GM19238 (cell line): Measurements from ENCODE around the gene NR0B2.

Experiments
- DNase-seq: peaks from one replicate; pipeline ENCODE4 v3.0.0; 2011; ENCODE audit warnings: low spot score; ENCODE audit not compliant: insufficient read length

NR0B2 gene

DNA sequence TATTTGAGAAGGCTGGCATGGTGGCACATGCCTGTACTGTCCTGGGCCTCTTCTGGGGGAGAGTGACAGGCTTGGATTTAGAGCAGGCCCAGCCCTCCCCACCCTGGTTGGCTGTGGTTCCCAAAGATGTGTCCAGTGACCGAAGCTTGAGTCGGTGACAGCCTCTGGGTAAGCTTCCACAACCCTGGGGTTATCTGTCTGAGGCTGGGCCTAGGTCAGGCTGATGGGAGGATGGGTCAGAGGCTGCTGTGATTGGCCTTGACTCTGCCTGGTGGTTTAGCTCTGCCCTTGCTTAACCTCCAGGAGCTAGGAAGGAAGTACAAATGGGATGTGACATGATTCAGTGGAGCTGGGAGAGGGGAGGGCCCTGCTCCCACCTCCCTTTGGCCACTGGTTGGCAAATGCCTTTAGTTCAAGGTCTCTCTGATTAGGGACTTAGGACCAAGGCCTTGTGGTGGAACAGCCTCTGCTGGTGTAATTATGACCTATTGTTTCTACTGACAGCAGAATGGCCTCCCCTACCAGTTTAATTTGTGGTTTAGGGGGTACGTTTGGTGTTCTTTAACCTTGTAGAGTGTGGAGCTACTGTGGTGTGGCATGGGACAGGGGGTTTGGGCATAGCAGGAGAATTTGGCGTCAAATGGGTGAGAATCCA, 24.4 kb upstream of the NR0B2 start:
- no peak for DNase-seq

DNA sequence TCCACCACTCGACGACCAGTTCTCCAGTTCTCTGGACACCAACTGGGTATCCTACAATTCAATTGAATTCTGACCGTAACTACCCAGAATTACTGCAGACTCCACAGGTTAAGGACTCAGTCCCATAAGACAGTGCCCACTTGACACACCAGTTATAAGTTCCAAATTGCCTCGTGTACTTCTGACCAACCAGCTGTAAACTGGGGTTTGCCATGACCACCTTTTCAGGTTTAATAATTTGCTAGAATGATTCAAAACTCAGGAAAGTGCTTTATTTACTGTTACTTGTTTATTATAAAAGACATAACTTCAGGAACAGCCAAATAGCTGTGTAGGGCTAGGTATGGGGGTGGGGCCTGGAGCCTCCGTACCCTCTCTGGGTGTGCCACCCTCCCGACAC, 23.0 kb upstream of the NR0B2 start:
- no peak for DNase-seq

DNA sequence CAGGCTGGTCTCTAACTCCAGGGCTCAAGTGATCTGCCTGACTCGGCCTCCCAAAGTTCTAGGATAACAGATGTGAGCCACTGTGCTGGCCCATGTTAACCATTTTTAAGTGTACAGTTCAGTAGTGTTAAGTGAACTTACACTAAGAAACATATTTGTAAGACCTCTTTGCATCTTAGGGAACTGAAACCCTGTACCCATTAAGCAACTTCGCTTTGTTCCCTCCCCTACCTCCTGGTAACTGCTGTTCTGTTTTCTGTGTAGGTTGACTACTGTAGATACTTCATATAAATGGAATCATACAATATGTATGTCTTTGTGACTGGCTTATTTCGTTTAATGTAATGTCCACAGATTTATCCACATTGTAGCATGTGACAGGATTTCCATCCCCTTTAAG, 18.8 kb upstream of the NR0B2 start:
- peak; percentile 37 for DNase-seq

- DNase-seq: no peak
These were observed 9.9 kb upstream of the NR0B2 start for GRCh38 chr1:26923711-26924110.

DNA sequence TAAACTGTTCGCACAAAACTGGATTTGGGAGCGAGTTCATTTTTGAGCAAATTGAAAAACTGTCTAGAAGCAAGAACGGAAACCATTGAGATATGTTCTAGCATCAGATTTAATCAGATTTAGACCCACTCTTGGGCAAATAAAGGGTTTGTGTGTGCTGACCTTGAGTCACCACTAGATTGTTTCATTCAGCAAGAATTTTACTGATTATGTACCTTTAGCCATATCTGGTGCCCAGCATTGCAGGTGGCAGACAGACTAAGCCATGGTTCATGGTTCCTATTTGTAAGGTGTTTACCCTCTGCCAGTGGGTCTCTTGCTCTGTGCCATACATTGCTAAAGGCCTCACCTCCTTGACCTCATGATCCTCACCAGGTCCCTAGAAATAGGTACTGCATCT, 9.1 kb upstream of the NR0B2 start:
- DNase-seq: no peak

GRCh38 chr1:26922431-26922729, 8.6 kb upstream of the NR0B2 start:
- DNase-seq: no peak

DNA sequence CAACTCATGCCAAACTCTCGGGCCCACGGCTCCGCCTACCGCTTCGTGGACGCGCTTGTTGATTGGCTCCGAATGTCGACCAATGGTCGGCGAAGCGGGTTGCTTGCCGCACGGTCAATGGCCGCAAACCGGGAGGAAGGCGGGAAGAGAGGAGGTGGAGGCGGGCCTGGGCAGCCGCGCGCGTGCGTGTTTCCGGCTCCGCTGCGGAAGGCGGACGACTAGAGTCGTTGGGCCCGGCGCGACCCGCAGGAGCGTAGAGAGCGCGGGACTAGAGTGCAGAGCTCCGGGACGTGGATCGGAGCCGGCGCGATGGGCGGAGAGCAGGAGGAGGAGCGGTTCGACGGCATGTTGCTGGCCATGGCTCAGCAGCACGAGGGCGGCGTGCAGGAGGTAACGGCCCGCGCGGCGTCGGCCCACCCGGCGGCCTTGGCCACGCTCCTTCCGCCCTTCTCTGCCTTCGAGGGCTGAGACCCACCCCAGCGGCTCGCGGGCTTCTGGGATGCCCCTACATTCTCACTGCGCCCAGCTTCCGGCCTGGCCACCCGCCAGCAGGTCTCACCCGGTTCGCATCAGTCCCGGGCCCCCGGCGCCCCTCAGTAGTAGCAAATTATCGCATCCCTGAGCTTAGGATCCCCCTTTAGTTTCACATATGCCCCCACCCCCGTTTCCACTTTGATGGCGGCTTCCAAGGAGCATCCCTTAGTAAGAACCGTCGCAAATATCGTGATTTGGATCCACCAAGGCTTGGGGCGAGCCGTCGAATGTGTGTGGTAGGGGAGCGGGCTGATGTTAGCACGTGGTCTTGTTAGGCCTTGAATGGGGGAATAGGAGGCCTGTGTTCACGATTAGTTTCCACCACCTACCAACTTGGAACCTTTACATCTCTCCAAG, 8.0 kb upstream of the NR0B2 start, which contains the start of gene NUDC:
Gene NUDC, plus strand, starts transcription at position 204 of the 891 bp plus-strand sequence. Its CDS starts 106 bp downstream, at position 310.
- peak; percentile 95 for DNase-seq

GRCh38 chr1:26921126-26921539, 7.4 kb upstream of the NR0B2 start:
- no peak for DNase-seq

DNA sequence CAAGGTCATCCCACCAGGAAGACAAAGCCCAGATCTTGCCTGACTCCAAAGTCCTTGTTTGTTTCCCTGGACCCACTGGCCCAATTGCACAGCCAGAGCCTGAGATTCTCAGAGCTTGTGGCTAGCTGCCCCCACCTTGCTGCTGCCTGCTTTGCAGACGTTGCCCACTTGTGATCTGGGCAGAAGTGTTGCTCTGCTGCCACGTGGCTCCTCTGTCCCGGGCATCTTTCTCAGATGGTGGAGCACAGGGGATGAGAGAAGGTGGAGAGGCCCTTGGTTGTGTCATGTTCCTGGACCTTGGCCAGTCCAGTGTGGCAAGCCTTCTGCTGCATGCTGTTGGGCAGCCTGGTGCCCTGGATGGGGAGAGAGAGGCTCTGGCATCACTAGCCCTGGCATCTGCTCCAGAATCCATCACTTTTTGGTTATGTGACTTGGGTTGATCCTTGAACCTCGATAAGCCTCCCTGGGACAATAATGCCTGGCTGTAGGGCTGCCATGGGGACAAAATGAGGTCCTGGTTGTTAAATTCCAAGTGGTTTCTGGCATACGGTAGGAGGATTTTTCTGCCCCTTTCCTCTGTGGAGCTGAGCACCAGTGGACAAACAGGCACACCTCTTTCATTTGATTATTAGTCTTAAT, 1.5 kb upstream of the NR0B2 start:
- DNase-seq: no peak

GRCh38 chr1:26913389-26913753, 404 bp downstream of the NR0B2 start:
- DNase-seq: no peak

- DNase-seq: no peak
These were observed 1.7 kb downstream of the NR0B2 start for GRCh38 chr1:26912147-26912490.

GRCh38 chr1:26911399-26912146, 2.2 kb downstream of the NR0B2 start:
- no peak for DNase-seq

- DNase-seq: no peak
These were observed 3.2 kb downstream of the NR0B2 start for GRCh38 chr1:26910343-26911160.

GRCh38 chr1:26909951-26910342, 3.8 kb downstream of the NR0B2 start:
- no peak for DNase-seq

- DNase-seq: no peak
These were observed 6.5 kb downstream of the NR0B2 start for GRCh38 chr1:26907071-26907917.

DNA sequence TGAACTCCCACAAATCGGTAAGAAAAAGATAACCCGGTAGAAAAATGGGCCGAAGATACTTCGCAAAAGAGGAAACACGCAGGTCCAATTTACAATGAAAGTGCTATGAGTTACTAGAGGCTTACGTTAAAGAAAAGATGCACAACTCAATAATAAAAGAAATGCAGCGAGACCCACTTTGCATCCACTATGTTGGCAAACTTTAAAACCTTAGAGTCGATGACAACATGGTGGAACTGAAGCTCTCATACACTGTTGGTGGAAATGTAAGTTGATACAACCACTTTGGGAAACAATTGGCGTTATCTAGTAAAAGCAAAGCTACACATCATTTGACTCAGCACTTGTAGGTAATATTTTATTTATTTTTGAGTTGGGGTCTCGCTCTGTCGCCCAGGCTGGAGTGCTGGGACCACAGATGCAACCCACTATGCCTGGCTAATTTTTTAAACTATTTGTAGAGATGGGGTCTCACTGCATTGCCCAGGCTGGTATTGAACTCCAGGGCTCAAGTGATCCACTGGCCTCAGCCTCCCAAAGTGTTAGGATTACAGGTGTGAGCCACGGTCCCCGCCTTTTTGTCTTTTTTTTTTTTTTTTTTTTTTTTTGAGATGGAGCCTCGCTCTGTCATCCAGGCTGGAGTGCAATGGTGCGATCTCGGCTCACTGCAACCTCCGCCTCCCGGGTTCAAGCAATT, 12.8 kb downstream of the NR0B2 start:
- DNase-seq: no peak

- DNase-seq: peak; percentile 83
These were observed 13.6 kb downstream of the NR0B2 start, which contains the start of gene GPATCH3 for GRCh38 chr1:26900001-26900814. GPATCH3 (minus strand) TSS chr1:26900467; CDS start chr1:26900442, 25 bp downstream.

DNA sequence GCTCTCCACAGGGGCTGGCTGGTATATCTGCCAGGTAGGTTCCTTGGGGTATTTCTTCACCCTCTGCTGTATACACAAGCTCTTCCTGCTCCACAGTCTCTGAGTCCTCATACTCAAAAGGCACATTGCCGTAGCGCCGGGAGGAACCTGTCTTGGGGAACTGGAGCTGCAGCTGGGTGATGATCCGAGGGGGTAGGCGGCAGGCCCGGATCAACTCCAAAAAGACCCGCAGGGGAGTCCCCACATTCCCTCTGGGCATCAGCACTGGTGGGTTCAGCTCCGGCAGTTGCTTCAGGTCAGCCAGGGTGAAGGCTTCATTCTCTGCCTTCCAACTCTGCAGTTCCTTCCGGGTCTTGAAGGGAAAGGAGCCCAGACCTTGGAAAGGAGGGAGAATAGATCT, 16.4 kb downstream of the NR0B2 start:
- no peak for DNase-seq

DNA sequence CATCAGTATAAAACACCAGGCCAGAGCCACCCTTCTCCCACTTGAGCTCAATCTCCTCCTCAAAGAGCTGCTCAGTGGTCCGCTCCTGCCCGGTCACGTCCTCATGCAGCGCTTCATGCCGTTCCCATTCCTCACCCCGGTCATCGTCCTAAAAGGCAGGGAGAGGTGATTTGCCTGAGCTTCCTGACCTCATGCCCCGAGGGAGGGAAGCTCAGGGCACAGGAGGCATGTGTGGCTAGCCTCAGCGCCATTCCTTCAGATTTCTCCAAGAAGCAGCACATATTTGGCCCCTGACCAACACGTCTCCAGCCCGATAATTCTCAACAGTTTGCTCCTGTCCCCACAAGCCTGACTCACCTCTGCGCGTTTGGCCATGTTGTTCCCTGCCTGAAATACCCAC, 19.5 kb downstream of the NR0B2 start:
- no peak for DNase-seq
